Mesenchymal stem cell (in vitro differentiated cells and primary cell): ENCODE data around the gene NIT1.

ENCODE experiments used
- DNase-seq: peaks from one replicate; pipeline ENCODE4 v3.0.0-alpha.2; 2013
- H2AFZ ChIP-seq: one replicate; pipeline ENCODE4 v1.6.1; 2013; ENCODE audit warnings: low read depth, mild to moderate bottlenecking, control low read depth, inconsistent platforms, low read length, moderate library complexity
- H2AK5ac ChIP-seq: 2 replicates; pipeline ENCODE4 v1.6.1; 2013; ENCODE audit warnings: low read length, moderate library complexity, mild to moderate bottlenecking, inconsistent platforms; ENCODE audit not compliant: severe bottlenecking
- H2BK120ac ChIP-seq: one replicate; pipeline ENCODE4 v1.6.1; 2013; ENCODE audit warnings: low read depth, mild to moderate bottlenecking, inconsistent platforms, low read length, moderate library complexity
- H2BK12ac ChIP-seq, 2 experiments: one replicate each; pipeline ENCODE4 v1.6.1; 2013; ENCODE audit warnings: inconsistent platforms in 2 of 2, low read length in 2 of 2, mild to moderate bottlenecking in 2 of 2, moderate library complexity in 2 of 2, control low read depth in 1 of 2
- H2BK15ac ChIP-seq: one replicate; pipeline ENCODE4 v1.6.1; 2013; ENCODE audit warnings: mild to moderate bottlenecking, low read depth, inconsistent platforms; ENCODE audit not compliant: poor library complexity, severe bottlenecking
- H2BK5ac ChIP-seq: 2 replicates; pipeline ENCODE4 v1.6.1; 2013; ENCODE audit warnings: low read depth, mild to moderate bottlenecking, low read length, control low read depth, inconsistent platforms; ENCODE audit not compliant: poor library complexity, severe bottlenecking
- H3K14ac ChIP-seq, 2 experiments: one replicate each; pipeline ENCODE4 v1.6.1; 2013; ENCODE audit warnings: inconsistent platforms in 2 of 2, low read length in 2 of 2, control low read depth in 1 of 2, mild to moderate bottlenecking in 1 of 2, moderate library complexity in 1 of 2
- H3K18ac ChIP-seq, 2 experiments: one replicate each; pipeline ENCODE4 v1.6.1; 2013; ENCODE audit warnings: inconsistent platforms in 2 of 2, low read length in 2 of 2, control low read depth in 1 of 2, low read depth in 1 of 2, mild to moderate bottlenecking in 1 of 2
- H3K23ac ChIP-seq, 2 experiments: one replicate each; pipeline ENCODE4 v1.6.1; 2013; ENCODE audit warnings: inconsistent platforms in 2 of 2, low read length in 2 of 2, mild to moderate bottlenecking in 2 of 2, moderate library complexity in 2 of 2, control low read depth in 1 of 2
- H3K27ac ChIP-seq: 2 replicates; pipeline ENCODE4 v1.5.1; 2013; ENCODE audit warnings: mild to moderate bottlenecking, moderate library complexity, low read length, control low read depth, inconsistent platforms; ENCODE audit not compliant: poor library complexity, severe bottlenecking
- H3K27me3 ChIP-seq, 2 experiments: 2 replicates each; pipeline versions ENCODE4 v1.6.1 to v1.7.0; 2013; ENCODE audit warnings: low read length in 2 of 2, mild to moderate bottlenecking in 2 of 2, moderate library complexity in 2 of 2, control low read depth in 1 of 2, inconsistent platforms in 1 of 2; ENCODE audit not compliant: control insufficient read depth in 1 of 2, insufficient read depth in 1 of 2
- H3K36me3 ChIP-seq, 2 experiments: 2 replicates each; pipeline versions ENCODE4 v1.6.1 to v1.7.0; 2013; ENCODE audit warnings: low read length in 2 of 2, control low read depth in 1 of 2, inconsistent platforms in 1 of 2, low read depth in 1 of 2, mild to moderate bottlenecking in 1 of 2; ENCODE audit not compliant: insufficient read depth in 2 of 2, control insufficient read depth in 1 of 2
- H3K4ac ChIP-seq, 2 experiments: one replicate each; pipeline ENCODE4 v1.6.1; 2013; ENCODE audit warnings: inconsistent platforms in 2 of 2, low read length in 2 of 2, mild to moderate bottlenecking in 2 of 2, moderate library complexity in 2 of 2, control low read depth in 1 of 2, low read depth in 1 of 2
- H3K4me1 ChIP-seq: 2 replicates; pipeline ENCODE4 v1.6.1; 2013; ENCODE audit warnings: low read depth, low read length, control low read depth; ENCODE audit not compliant: control insufficient read depth, insufficient read depth
- H3K4me2 ChIP-seq: 2 replicates; pipeline ENCODE4 v1.6.1; 2013; ENCODE audit warnings: low read length, mild to moderate bottlenecking, inconsistent platforms; ENCODE audit not compliant: poor library complexity, severe bottlenecking
- H3K4me3 ChIP-seq, 2 experiments: 2 replicates each; pipeline versions ENCODE4 v1.5.1 to v1.7.0; 2013; ENCODE audit warnings: low read length in 2 of 2, mild to moderate bottlenecking in 2 of 2, control low read depth in 1 of 2, low read depth in 1 of 2; ENCODE audit not compliant: insufficient read depth in 1 of 2
- H3K79me1 ChIP-seq: replicated peaks from 2 replicates; pipeline ENCODE4 v1.6.1; 2013; ENCODE audit warnings: mild to moderate bottlenecking, control low read depth, low read length, inconsistent platforms; ENCODE audit not compliant: poor library complexity, severe bottlenecking
- H3K9ac ChIP-seq: 2 replicates; pipeline ENCODE4 v1.7.0; 2013; ENCODE audit warnings: mild to moderate bottlenecking, low read length, moderate library complexity
- H3K9me3 ChIP-seq: 2 replicates; pipeline ENCODE4 v1.7.0; 2013; ENCODE audit warnings: mild to moderate bottlenecking, low read length; ENCODE audit not compliant: control insufficient read depth
- H4K8ac ChIP-seq: one replicate; pipeline ENCODE4 v1.6.1; 2013; ENCODE audit warnings: inconsistent platforms, mild to moderate bottlenecking, low read length, moderate library complexity
- H4K91ac ChIP-seq: one replicate; pipeline ENCODE4 v1.6.1; 2013; ENCODE audit warnings: mild to moderate bottlenecking, low read length, inconsistent platforms
- WGBS: methylation state at CpG from one replicate; pipeline ENCODE4 v1.1.7; 2013; ENCODE audit warnings: mixed read lengths; 5-methylcytosine and 5-hydroxymethylcytosine counted together

The NIT1 gene

GRCh38 chr1:161098210-161099068 lies 19.5 kb upstream of the NIT1 start, which contains the start of gene KLHDC9:
KLHDC9 (plus strand) TSS chr1:161098361; CDS start chr1:161098536, 175 bp downstream.
- H3K23ac ChIP-seq: peak within 1 kb of the TSS in 1 of 2 experiments; percentile 34
- peak; percentile 84 for DNase-seq
- H2BK12ac ChIP-seq: peak within 1 kb of the TSS in 1 of 2 experiments; percentile 24

GRCh38 chr1:161099090-161099802 lies 18.7 kb upstream of the NIT1 start:
- H3K4me3 ChIP-seq: peak overlapping the region in 1 of 2 experiments; percentile 94

More at GRCh38 chr1:161098210-161099068, 19.5 kb upstream of the NIT1 start, which contains the start of gene KLHDC9:
- no peaks in the 10 kb centered on the region for H3K9me3 ChIP-seq
- H3K4me2 ChIP-seq: peak within 1 kb of the TSS; percentile 78
- peak within 1 kb of the TSS; percentile 36 to 69 for H3K4ac ChIP-seq
- WGBS: 8% methylated on average over 67 of the region's 71 CpGs
- peak within 1 kb of the TSS in 1 of 2 experiments; percentile 82 for H3K18ac ChIP-seq
- H3K27me3 ChIP-seq: no peaks in the 10 kb centered on the region
- peak within 1 kb of the TSS; percentile 33 for H2BK15ac ChIP-seq
- no peak within 1 kb of the TSS for H2BK120ac ChIP-seq
- H4K8ac ChIP-seq: peak within 1 kb of the TSS; percentile 89
- no peak within 1 kb of the TSS for H2AK5ac ChIP-seq
- H3K79me1 ChIP-seq: peaks cover 8% of the 10 kb centered on the region
- peak within 1 kb of the TSS; percentile 71 to 94 for H3K4me3 ChIP-seq
- peak within 1 kb of the TSS; percentile 94 for H2AFZ ChIP-seq
- H4K91ac ChIP-seq: peak within 1 kb of the TSS; percentile 88
- H2BK5ac ChIP-seq: no peak within 1 kb of the TSS
- peak within 1 kb of the TSS; percentile 4 for H3K27ac ChIP-seq
- peak within 1 kb of the TSS; percentile 87 for H3K9ac ChIP-seq
- peaks cover 9% of the 10 kb centered on the region for H3K4me1 ChIP-seq
- peaks cover 16 to 21% of the 10 kb centered on the region in 2 experiments for H3K36me3 ChIP-seq
- peak within 1 kb of the TSS in 1 of 2 experiments; percentile 79 for H3K14ac ChIP-seq

DNA sequence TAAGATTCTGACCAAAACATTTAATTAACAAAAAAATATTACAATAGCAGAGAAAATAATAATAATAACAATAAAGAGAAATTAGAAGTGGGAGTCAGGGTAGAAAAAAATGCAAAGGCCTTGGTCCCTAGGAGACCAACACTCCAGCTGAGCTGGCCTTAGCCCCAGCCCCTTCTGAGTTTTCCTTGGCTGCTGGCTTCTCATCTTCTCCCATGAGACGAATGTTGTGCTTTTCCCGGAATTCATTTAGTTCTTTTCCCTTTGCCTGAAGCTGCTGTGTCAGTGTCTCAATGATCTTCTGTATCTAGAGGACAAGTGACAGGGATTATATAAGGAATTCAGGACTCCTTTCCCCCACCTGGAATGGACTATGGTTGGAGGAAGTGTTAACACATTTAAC lies 17.3 kb upstream of the NIT1 start:
- no peak overlapping the region for H3K14ac ChIP-seq
- no peak overlapping the region for H3K4ac ChIP-seq
- H2BK120ac ChIP-seq: no peak overlapping the region
- no peak overlapping the region for H3K4me3 ChIP-seq
- H2AK5ac ChIP-seq: no peak overlapping the region
- H3K18ac ChIP-seq: no peak overlapping the region
- H3K27ac ChIP-seq: no peak overlapping the region
- peaks cover 16 to 21% of the 10 kb centered on the region in 2 experiments for H3K36me3 ChIP-seq
- no peak overlapping the region for H3K23ac ChIP-seq
- no peaks in the 10 kb centered on the region for H3K27me3 ChIP-seq
- H3K4me1 ChIP-seq: peaks cover 9% of the 10 kb centered on the region
- H2BK5ac ChIP-seq: no peak overlapping the region
- H3K9ac ChIP-seq: peak overlapping the region; percentile 4
- H4K91ac ChIP-seq: no peak overlapping the region
- no peak overlapping the region for H4K8ac ChIP-seq
- no peak for DNase-seq
- 92% methylated on average over 2 of the region's 2 CpGs for WGBS
- no peak overlapping the region for H3K4me2 ChIP-seq
- H2AFZ ChIP-seq: no peak overlapping the region
- no peak overlapping the region for H2BK12ac ChIP-seq
- H3K9me3 ChIP-seq: no peaks in the 10 kb centered on the region
- no peak overlapping the region for H2BK15ac ChIP-seq
- H3K79me1 ChIP-seq: peaks cover 8% of the 10 kb centered on the region

More at GRCh38 chr1:161099090-161099802, 18.7 kb upstream of the NIT1 start:
- no peak overlapping the region for H2BK12ac ChIP-seq
- H3K27me3 ChIP-seq: no peaks in the 10 kb centered on the region
- no peak overlapping the region for H2AFZ ChIP-seq
- H3K4me2 ChIP-seq: peak overlapping the region; percentile 78
- no peak overlapping the region for H2BK5ac ChIP-seq
- H3K9ac ChIP-seq: peak overlapping the region; percentile 87
- H3K79me1 ChIP-seq: peaks cover 8% of the 10 kb centered on the region
- H3K18ac ChIP-seq: no peak overlapping the region
- H2AK5ac ChIP-seq: no peak overlapping the region
- H3K27ac ChIP-seq: no peak overlapping the region
- no peak for DNase-seq
- H3K36me3 ChIP-seq: peaks cover 16 to 21% of the 10 kb centered on the region in 2 experiments
- no peak overlapping the region for H2BK15ac ChIP-seq
- H3K9me3 ChIP-seq: no peaks in the 10 kb centered on the region
- H2BK120ac ChIP-seq: no peak overlapping the region
- H3K23ac ChIP-seq: no peak overlapping the region
- 97% methylated on average over 9 of the region's 9 CpGs for WGBS
- no peak overlapping the region for H4K8ac ChIP-seq
- H3K14ac ChIP-seq: no peak overlapping the region
- H3K4ac ChIP-seq: no peak overlapping the region
- H3K4me1 ChIP-seq: peaks cover 9% of the 10 kb centered on the region
- no peak overlapping the region for H4K91ac ChIP-seq

- no peak overlapping the region for H3K4me2 ChIP-seq
- H3K18ac ChIP-seq: no peak overlapping the region
- H2AFZ ChIP-seq: no peak overlapping the region
- no peak overlapping the region for H2BK12ac ChIP-seq
- no peak overlapping the region for H3K14ac ChIP-seq
- no peak overlapping the region for H4K91ac ChIP-seq
- H3K4me1 ChIP-seq: no peaks in the 10 kb centered on the region
- no peak overlapping the region for H3K23ac ChIP-seq
- no peaks in the 10 kb centered on the region for H3K9me3 ChIP-seq
- H2BK15ac ChIP-seq: no peak overlapping the region
- H3K79me1 ChIP-seq: peaks cover 16% of the 10 kb centered on the region
- H3K4me3 ChIP-seq: no peak overlapping the region
- DNase-seq: no peak
- no peak overlapping the region for H4K8ac ChIP-seq
- no peak overlapping the region for H2AK5ac ChIP-seq
- H3K4ac ChIP-seq: no peak overlapping the region
- H3K9ac ChIP-seq: no peak overlapping the region
- H3K36me3 ChIP-seq: peaks cover 16 to 29% of the 10 kb centered on the region in 2 experiments
- no peaks in the 10 kb centered on the region for H3K27me3 ChIP-seq
- 96% methylated on average over 1 of the region's 1 CpG for WGBS
- H2BK120ac ChIP-seq: no peak overlapping the region
- H3K27ac ChIP-seq: no peak overlapping the region
- no peak overlapping the region for H2BK5ac ChIP-seq
These were observed 11.5 kb upstream of the NIT1 start for GRCh38 chr1:161106431-161106830.
